Progenitor cell of endocrine pancreas (in vitro differentiated cells): Measurements from ENCODE around the gene SUGCT. TPM values are rescaled to one million over a fixed set of nuclear protein-coding genes. Genes with fewer than 3 reads are reported as not detected.

Source experiments
- DNase-seq: peaks from one replicate; pipeline ENCODE4 v3.0.0; 2021; ENCODE audit warnings: low spot score; ENCODE audit not compliant: unreplicated experiment
- H3K27ac Mint-ChIP-seq: 2 replicates; pipeline ENCODE4 v1.8.0; 2021; ENCODE audit warnings: mild to moderate bottlenecking, moderate library complexity, mixed read lengths
- H3K27me3 Mint-ChIP-seq: 2 replicates; pipeline ENCODE4 v1.8.0; 2021; ENCODE audit warnings: mixed read lengths
- H3K36me3 Mint-ChIP-seq: 2 replicates; pipeline ENCODE4 v1.8.0; 2022; ENCODE audit warnings: mixed read lengths; ENCODE audit not compliant: insufficient read depth
- H3K4me1 Mint-ChIP-seq: 2 replicates; pipeline ENCODE4 v1.8.0; 2021; ENCODE audit warnings: low read depth, mixed read lengths
- H3K4me3 Mint-ChIP-seq: 2 replicates; pipeline ENCODE4 v1.8.0; 2021; ENCODE audit warnings: low read depth, mild to moderate bottlenecking, moderate library complexity, mixed read lengths
- H3K9me3 Mint-ChIP-seq: 2 replicates; pipeline ENCODE4 v1.8.0; 2021; ENCODE audit warnings: low read depth, mixed read lengths
- CTCF ChIP-seq: fragments of 200-600 bp; sonication (generic); IDR thresholded peaks from one replicate; pipeline ENCODE4 v1.5.0; 2021; ENCODE audit warnings: antibody characterized with exemption, mild to moderate bottlenecking; ENCODE audit not compliant: unreplicated experiment
- total RNA-seq: library from RNA; stranded (reverse); gene quantifications from 2 replicates; pipeline ENCODE4 v1.2.1, GENCODE V29; 2021

Gene SUGCT
- total RNA-seq, 1 donor from 2014 or later = 6.2 TPM

- no peak for TF ChIP-seq CTCF
- Mint-ChIP-seq H3K4me1 (no peaks in the 10 kb centered on the region), H3K27me3 (no peaks in the 10 kb centered on the region), H3K9me3 (no peaks in the 10 kb centered on the region), H3K27ac (no peak overlapping the region), H3K4me3 (no peak overlapping the region), H3K36me3 (no peaks in the 10 kb centered on the region)
- no peak for DNase-seq
Observed at GRCh38 chr7:40516376-40516775, 381.6 kb downstream of the SUGCT start.

- Mint-ChIP-seq H3K4me3 (no peak overlapping the region), H3K27me3 (no peaks in the 10 kb centered on the region)
- no peak for DNase-seq
Observed at GRCh38 chr7:40519009-40519408, 384.2 kb downstream of the SUGCT start.

GRCh38 chr7:40520986-40521738 is 386.4 kb downstream of the SUGCT start:
- DNase-seq = no peak
- Mint-ChIP-seq H3K9me3 (no peaks in the 10 kb centered on the region), H3K27ac (no peak overlapping the region), H3K36me3 (no peaks in the 10 kb centered on the region), H3K4me1 (no peaks in the 10 kb centered on the region), H3K27me3 (no peaks in the 10 kb centered on the region), H3K4me3 (no peak overlapping the region)
- TF ChIP-seq CTCF = no peak

More at GRCh38 chr7:40519009-40519408, 384.2 kb downstream of the SUGCT start:
- H3K27ac Mint-ChIP-seq = no peak overlapping the region
- H3K36me3 Mint-ChIP-seq = no peaks in the 10 kb centered on the region
- H3K9me3 Mint-ChIP-seq = no peaks in the 10 kb centered on the region
- TF ChIP-seq CTCF = no peak
- H3K4me1 Mint-ChIP-seq = no peaks in the 10 kb centered on the region

GRCh38 chr7:40525764-40526163 is 391.0 kb downstream of the SUGCT start:
- DNase-seq = no peak
- Mint-ChIP-seq H3K9me3 (no peaks in the 10 kb centered on the region), H3K4me3 (no peak overlapping the region), H3K27ac (no peak overlapping the region), H3K27me3 (no peaks in the 10 kb centered on the region), H3K4me1 (no peaks in the 10 kb centered on the region), H3K36me3 (no peaks in the 10 kb centered on the region)
- TF ChIP-seq CTCF = no peak

- Mint-ChIP-seq H3K27ac (no peak overlapping the region), H3K4me1 (no peaks in the 10 kb centered on the region)
Observed at GRCh38 chr7:40526951-40527715, 392.3 kb downstream of the SUGCT start.

More at GRCh38 chr7:40526951-40527715, 392.3 kb downstream of the SUGCT start:
- TF ChIP-seq CTCF = no peak
- no peak for DNase-seq
- H3K36me3 Mint-ChIP-seq = no peaks in the 10 kb centered on the region
- H3K27me3 Mint-ChIP-seq = no peaks in the 10 kb centered on the region
- H3K4me3 Mint-ChIP-seq = no peak overlapping the region
- no peaks in the 10 kb centered on the region for H3K9me3 Mint-ChIP-seq
